ENCODE results near the gene SPPL2C.

The SPPL2C gene

GRCh38 chr17:45870342-45870974 is 25.8 kb downstream of the SPPL2C start:
- no peak for DNase-seq (ENCODE audit: low read depth)
- H3K4me3 ChIP-seq (ENCODE audit: control insufficient read depth, low read depth, low read length) = no peak overlapping the region
- TF ChIP-seq CTCF (conservative IDR thresholded peaks at IDR 0.05; ENCODE audit: control insufficient read depth, insufficient read depth, low read depth, low read length) = no peak

GRCh38 chr17:45871718-45872117 is 27.0 kb downstream of the SPPL2C start:
- no peak overlapping the region for H3K4me3 ChIP-seq (ENCODE audit: control insufficient read depth, low read depth, low read length)
- no peak for DNase-seq (ENCODE audit: low read depth)
- no peak for TF ChIP-seq CTCF (conservative IDR thresholded peaks at IDR 0.05; ENCODE audit: control insufficient read depth, insufficient read depth, low read depth, low read length)

- no peak for TF ChIP-seq CTCF (conservative IDR thresholded peaks at IDR 0.05; ENCODE audit: control insufficient read depth, insufficient read depth, low read depth, low read length)
- no peak for DNase-seq (ENCODE audit: low read depth)
- H3K4me3 ChIP-seq (ENCODE audit: control insufficient read depth, low read depth, low read length) = no peak overlapping the region
Measured at GRCh38 chr17:45873728-45874127, 29.0 kb downstream of the SPPL2C start.

- no peak for TF ChIP-seq CTCF (conservative IDR thresholded peaks at IDR 0.05; ENCODE audit: control insufficient read depth, insufficient read depth, low read depth, low read length)
- DNase-seq (ENCODE audit: low read depth) = no peak
- H3K4me3 ChIP-seq (ENCODE audit: control insufficient read depth, low read depth, low read length) = no peak overlapping the region
Measured at GRCh38 chr17:45874151-45874550, 29.5 kb downstream of the SPPL2C start.

- no peak overlapping the region for H3K4me3 ChIP-seq (ENCODE audit: control insufficient read depth, low read depth, low read length)
- no peak for TF ChIP-seq CTCF (conservative IDR thresholded peaks at IDR 0.05; ENCODE audit: control insufficient read depth, insufficient read depth, low read depth, low read length)
- no peak for DNase-seq (ENCODE audit: low read depth)
Measured at GRCh38 chr17:45876539-45876938, 31.9 kb downstream of the SPPL2C start.

GRCh38 chr17:45877467-45877866 is 32.8 kb downstream of the SPPL2C start:
- TF ChIP-seq CTCF (conservative IDR thresholded peaks at IDR 0.05; ENCODE audit: control insufficient read depth, insufficient read depth, low read depth, low read length) = no peak
- no peak overlapping the region for H3K4me3 ChIP-seq (ENCODE audit: control insufficient read depth, low read depth, low read length)
- DNase-seq (ENCODE audit: low read depth) = no peak

GRCh38 chr17:45883063-45883462 is 38.4 kb downstream of the SPPL2C start:
- DNase-seq (ENCODE audit: low read depth) = no peak
- no peak overlapping the region for H3K4me3 ChIP-seq (ENCODE audit: control insufficient read depth, low read depth, low read length)
- no peak for TF ChIP-seq CTCF (conservative IDR thresholded peaks at IDR 0.05; ENCODE audit: control insufficient read depth, insufficient read depth, low read depth, low read length)

Data from fibroblast of mammary gland (primary cell).